DOHH2 (cell line): ENCODE data around the gene BDP1.

Experiments
- CTCF ChIP-seq: fragments of 200-600 bp; sonication (generic); IDR thresholded peaks from one replicate; pipeline ENCODE4 v1.5.1; 2014; ENCODE audit warnings: antibody characterized with exemption, mild to moderate bottlenecking, low read depth, low read length; ENCODE audit not compliant: poor library complexity, severe bottlenecking
- EZH2phosphoT487 ChIP-seq: fragments of 200-600 bp; sonication (generic); IDR thresholded peaks from 2 replicates; pipeline ENCODE4 v1.6.1; 2017; ENCODE audit warnings: borderline replicate concordance, mild to moderate bottlenecking, antibody characterized with exemption, low read length, moderate library complexity, mixed read lengths

- no peak for TF ChIP-seq EZH2phosphoT487
- no peak for TF ChIP-seq CTCF
These were observed 132.5 kb downstream of the BDP1 start for GRCh38 chr5:71587766-71588532.
